SH-SY5Y (cell line): ENCODE measurements around the gene CAAP1.

ENCODE experiments used
- GATA2 ChIP-seq: IDR thresholded peaks from 2 replicates; pipeline ENCODE4 v1.6.1; 2011; ENCODE audit warnings: mild to moderate bottlenecking, low read depth, low read length
- GATA3 ChIP-seq: IDR thresholded peaks from 2 replicates; pipeline ENCODE4 v1.6.1; 2011; ENCODE audit warnings: low read depth, mild to moderate bottlenecking, low read length, moderate library complexity

GRCh38 chr9:26850995-26851394 is 41.6 kb downstream of the CAAP1 start:
- TF ChIP-seq GATA3 = no peak
- TF ChIP-seq GATA2 = no peak
